Measurements from ENCODE around the gene RPS6KC1. TPM values are rescaled to one million over a fixed set of nuclear protein-coding genes. Genes with fewer than 3 reads are reported as not detected.

RPS6KC1 gene
- total RNA-seq, 1 experiment from 2014 or later: 20.5 TPM

GRCh38 chr1:213268221-213268620 lies 217.2 kb downstream of the RPS6KC1 start:
- CTCF ChIA-PET: no interaction called here
- Histone ChIP-seq H3K36me3 (ENCODE audit: control insufficient read depth, insufficient read depth, low read length) (no peaks in the 10 kb centered on the region), H3K27ac (ENCODE audit: low read length) (no peak overlapping the region), H3K9me3 (ENCODE audit: control insufficient read depth, insufficient read depth, low read depth, low read length) (no peaks in the 10 kb centered on the region), H3K4me1 (ENCODE audit: control insufficient read depth, insufficient read depth, low read length) (no peaks in the 10 kb centered on the region), H3K4me3 (ENCODE audit: low read depth in 2 of 2, low read length in 2 of 2) (no peak overlapping the region), H3K27me3 (ENCODE audit: control insufficient read depth, insufficient read depth, low read length) (no peaks in the 10 kb centered on the region)
- DNase-seq (ENCODE audit: low read depth, low spot score) (no peak), ATAC-seq (no peak)
- in situ Hi-C loops (cut with HindIII; ENCODE audit: low pct_unique_long_range_greater_than_20kb, low sequenced_read_pairs): no loop called here
- no TSS peak for BruUV-seq (replicated peaks)
- intact Hi-C loops (cut with micrococcal nuclease; ENCODE audit: unreplicated experiment): no loop called here
- POLR2A ChIA-PET: no interaction called here
- no peak for TF ChIP-seq POLR2AphosphoS5 (IDR thresholded peaks at IDR 0.05; ENCODE audit: low read depth, low read length)
- TF ChIP-seq SIN3A (IDR thresholded peaks at IDR 0.05; ENCODE audit: borderline replicate concordance, insufficient read depth, low read depth, low read length): no peak
- no peak for TF ChIP-seq REST (IDR thresholded peaks at IDR 0.05; ENCODE audit: insufficient read depth in 1 of 2, low read depth in 2 of 2, low read length in 1 of 2)
- TF ChIP-seq, protein P1, sequence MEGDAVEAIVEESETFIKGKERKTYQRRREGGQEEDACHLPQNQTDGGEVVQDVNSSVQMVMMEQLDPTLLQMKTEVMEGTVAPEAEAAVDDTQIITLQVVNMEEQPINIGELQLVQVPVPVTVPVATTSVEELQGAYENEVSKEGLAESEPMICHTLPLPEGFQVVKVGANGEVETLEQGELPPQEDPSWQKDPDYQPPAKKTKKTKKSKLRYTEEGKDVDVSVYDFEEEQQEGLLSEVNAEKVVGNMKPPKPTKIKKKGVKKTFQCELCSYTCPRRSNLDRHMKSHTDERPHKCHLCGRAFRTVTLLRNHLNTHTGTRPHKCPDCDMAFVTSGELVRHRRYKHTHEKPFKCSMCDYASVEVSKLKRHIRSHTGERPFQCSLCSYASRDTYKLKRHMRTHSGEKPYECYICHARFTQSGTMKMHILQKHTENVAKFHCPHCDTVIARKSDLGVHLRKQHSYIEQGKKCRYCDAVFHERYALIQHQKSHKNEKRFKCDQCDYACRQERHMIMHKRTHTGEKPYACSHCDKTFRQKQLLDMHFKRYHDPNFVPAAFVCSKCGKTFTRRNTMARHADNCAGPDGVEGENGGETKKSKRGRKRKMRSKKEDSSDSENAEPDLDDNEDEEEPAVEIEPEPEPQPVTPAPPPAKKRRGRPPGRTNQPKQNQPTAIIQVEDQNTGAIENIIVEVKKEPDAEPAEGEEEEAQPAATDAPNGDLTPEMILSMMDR (IDR thresholded peaks at IDR 0.05): no peak
- no peak for TF ChIP-seq TCF7L2 (IDR thresholded peaks at IDR 0.05; ENCODE audit: low read depth, low read length)

- CTCF ChIA-PET: no interaction called here
- in situ Hi-C loops (cut with HindIII; ENCODE audit: low pct_unique_long_range_greater_than_20kb, low sequenced_read_pairs) (no loop called here), intact Hi-C loops (cut with micrococcal nuclease; ENCODE audit: unreplicated experiment) (no loop called here)
- no peak overlapping the region for H3K27ac ChIP-seq (ENCODE audit: low read length)
- POLR2A ChIA-PET: no interaction called here
- no peaks in the 10 kb centered on the region for H3K9me3 ChIP-seq (ENCODE audit: control insufficient read depth, insufficient read depth, low read depth, low read length)
- H3K27me3 ChIP-seq (ENCODE audit: control insufficient read depth, insufficient read depth, low read length): no peaks in the 10 kb centered on the region
- BruUV-seq (replicated peaks): no TSS peak
- H3K4me3 ChIP-seq (ENCODE audit: low read depth in 2 of 2, low read length in 2 of 2): no peak overlapping the region
- ATAC-seq: no peak
- H3K4me1 ChIP-seq (ENCODE audit: control insufficient read depth, insufficient read depth, low read length): no peaks in the 10 kb centered on the region
- no peak for DNase-seq (ENCODE audit: low read depth, low spot score)
- H3K36me3 ChIP-seq (ENCODE audit: control insufficient read depth, insufficient read depth, low read length): no peaks in the 10 kb centered on the region
- no peak for TF ChIP-seq REST (IDR thresholded peaks at IDR 0.05; ENCODE audit: insufficient read depth in 1 of 2, low read depth in 2 of 2, low read length in 1 of 2)
- TF ChIP-seq POLR2AphosphoS5 (IDR thresholded peaks at IDR 0.05; ENCODE audit: low read depth, low read length): no peak
- TF ChIP-seq, protein P1 (IDR thresholded peaks at IDR 0.05): no peak
- no peak for TF ChIP-seq SIN3A (IDR thresholded peaks at IDR 0.05; ENCODE audit: borderline replicate concordance, insufficient read depth, low read depth, low read length)
- no peak for TF ChIP-seq TCF7L2 (IDR thresholded peaks at IDR 0.05; ENCODE audit: low read depth, low read length)
Measured at GRCh38 chr1:213269829-213270228, 218.8 kb downstream of the RPS6KC1 start.

Measured in Panc1 (cell line).